ENCODE data around the gene WNT2.
A peak's percentile ranks its signal among the peaks of the same experiment; 100 is the strongest.

Gene WNT2

GRCh38 chr7:117322741-117323304 lies at the start of gene WNT2:
Gene WNT2, minus strand, starts transcription at chr7:117323058. Its CDS starts 69 bp downstream, at chr7:117322989.
- H3K27me3 ChIP-seq (ENCODE audit: low read depth) = peaks cover 65% of the 10 kb centered on the region

DNA sequence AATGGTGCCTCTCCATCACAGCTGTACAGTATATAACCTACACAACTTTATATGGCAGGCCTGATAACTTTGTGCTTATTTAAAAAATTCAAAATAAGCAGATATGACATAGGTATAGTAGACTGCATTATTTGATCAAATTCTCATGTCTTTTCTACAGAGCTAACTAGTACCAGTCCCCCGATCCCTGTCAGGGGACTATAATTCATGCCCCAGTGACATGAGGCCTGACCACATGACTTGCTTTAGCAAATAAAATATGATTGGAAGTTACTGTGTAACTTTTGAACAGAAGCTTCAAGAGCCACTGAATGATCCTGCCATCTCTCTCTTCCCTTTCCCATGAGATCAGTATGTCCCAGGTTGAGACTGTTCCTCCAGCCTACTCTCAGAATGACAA lies 49.2 kb upstream of the WNT2 start:
- no peak for DNase-seq (ENCODE audit: low spot score in 2 of 2)
- Histone ChIP-seq H3K4me1 (no peaks in the 10 kb centered on the region), H3K4me3 (no peak overlapping the region), H3K36me3 (replicated peaks) (no peaks in the 10 kb centered on the region), H3K9me3 (no peaks in the 10 kb centered on the region), H3K27me3 (ENCODE audit: low read depth) (no peaks in the 10 kb centered on the region; the same call in 1 of the 2 replicates)
- in situ Hi-C loops (cut with MboI; ENCODE audit: low sequenced_read_pairs) = no loop called here

More at GRCh38 chr7:117322741-117323304, at the start of gene WNT2:
- Histone ChIP-seq H3K9me3 (no peaks in the 10 kb centered on the region), H3K4me1 (no peaks in the 10 kb centered on the region), H3K36me3 (replicated peaks) (no peaks in the 10 kb centered on the region), H3K4me3 (no peak within 1 kb of the TSS)
- no peak for DNase-seq (ENCODE audit: low spot score in 2 of 2)
- in situ Hi-C loops (cut with MboI; ENCODE audit: low sequenced_read_pairs) = no loop called here

DNA sequence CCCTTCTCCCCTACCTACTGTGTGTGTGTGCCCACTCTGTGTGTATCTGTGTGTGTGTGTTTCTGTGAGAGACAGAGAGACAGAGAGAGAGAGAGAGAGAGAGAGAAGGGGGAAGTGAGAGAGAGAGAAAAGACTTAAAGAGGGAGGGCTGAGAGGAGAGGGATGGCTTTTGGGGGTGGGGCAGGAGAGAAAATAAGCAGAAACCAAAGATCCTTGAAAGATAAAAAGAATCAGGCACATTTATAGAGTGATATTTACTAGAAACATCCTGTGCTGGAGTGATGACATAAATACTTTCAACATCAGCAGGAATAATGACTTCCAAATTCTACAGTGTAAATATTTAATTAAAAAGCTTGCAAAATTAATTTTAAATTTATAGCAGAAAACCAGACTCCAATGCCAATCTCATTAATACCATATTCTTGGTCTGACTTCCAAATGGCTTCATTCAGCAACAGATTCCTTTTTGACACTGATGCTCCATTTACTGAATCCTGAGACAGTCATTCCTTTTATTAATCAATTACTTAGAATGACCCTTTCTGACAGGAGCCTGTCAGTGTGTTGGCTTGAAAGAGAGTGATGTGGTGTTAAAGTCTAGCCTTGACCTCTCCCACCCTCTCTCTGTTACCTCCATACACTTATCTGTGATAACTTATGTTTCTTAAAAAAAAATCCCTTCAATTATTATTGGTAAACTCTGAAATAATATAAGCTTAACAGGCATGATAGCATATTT lies 41.7 kb upstream of the WNT2 start:
- in situ Hi-C loops (cut with MboI; ENCODE audit: low sequenced_read_pairs) = no loop called here
- H3K27me3 ChIP-seq (ENCODE audit: low read depth) = no peaks in the 10 kb centered on the region; the same call in 1 of the 2 replicates
- no peaks in the 10 kb centered on the region for H3K36me3 ChIP-seq (replicated peaks)

DNA sequence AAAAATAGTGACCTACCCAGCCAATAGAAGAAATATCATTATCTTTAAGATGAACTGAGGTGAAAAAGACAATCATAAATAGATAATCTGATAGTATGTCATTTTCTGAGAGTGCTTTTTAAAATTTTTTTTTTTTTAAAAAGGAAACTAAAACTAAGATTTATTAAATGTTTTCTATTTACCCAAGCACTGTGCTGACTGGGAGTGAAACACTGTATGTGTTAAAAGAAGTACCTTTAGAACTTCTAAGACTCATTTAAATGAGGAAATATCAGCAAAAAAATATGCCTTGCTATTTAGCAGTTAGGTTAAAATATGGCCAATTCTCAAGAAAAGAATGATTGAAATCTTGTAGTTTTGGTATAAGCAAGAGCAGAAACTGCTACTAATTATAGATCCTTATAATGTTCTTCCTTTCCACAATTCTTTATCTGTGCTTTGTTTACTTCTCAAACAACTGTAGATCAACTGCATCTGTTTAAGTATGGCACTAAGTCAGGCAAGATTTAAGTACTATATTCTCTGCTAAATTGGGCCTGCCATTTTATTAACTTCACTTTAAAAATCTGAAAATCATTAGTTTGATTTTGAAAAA lies 39.5 kb upstream of the WNT2 start:
- no peaks in the 10 kb centered on the region for H3K9me3 ChIP-seq
- DNase-seq (ENCODE audit: low spot score in 2 of 2) = no peak
- no peaks in the 10 kb centered on the region; the same call in none of the 2 replicates for H3K27me3 ChIP-seq (ENCODE audit: low read depth)
- H3K4me3 ChIP-seq = no peak overlapping the region
- in situ Hi-C loops (cut with MboI; ENCODE audit: low sequenced_read_pairs) = no loop called here
- H3K4me1 ChIP-seq = no peaks in the 10 kb centered on the region
- no peaks in the 10 kb centered on the region for H3K36me3 ChIP-seq (replicated peaks)

More for the DNA sequence above, 41.7 kb upstream of the WNT2 start:
- H3K4me1 ChIP-seq = no peaks in the 10 kb centered on the region
- H3K4me3 ChIP-seq = no peak overlapping the region
- no peaks in the 10 kb centered on the region for H3K9me3 ChIP-seq
- DNase-seq (ENCODE audit: low spot score in 2 of 2) = no peak

GRCh38 chr7:117350027-117350426 lies 27.2 kb upstream of the WNT2 start:
- in situ Hi-C loops (cut with MboI; ENCODE audit: low sequenced_read_pairs) = no loop called here
- Histone ChIP-seq H3K27me3 (ENCODE audit: low read depth) (peaks cover 2% of the 10 kb centered on the region; the same call in 1 of the 2 replicates), H3K4me3 (no peak overlapping the region), H3K9me3 (no peaks in the 10 kb centered on the region), H3K36me3 (replicated peaks) (no peaks in the 10 kb centered on the region), H3K4me1 (peaks cover 4% of the 10 kb centered on the region; the same call in 1 of the 2 replicates)
- no peak for DNase-seq (ENCODE audit: low spot score in 2 of 2)

DNA sequence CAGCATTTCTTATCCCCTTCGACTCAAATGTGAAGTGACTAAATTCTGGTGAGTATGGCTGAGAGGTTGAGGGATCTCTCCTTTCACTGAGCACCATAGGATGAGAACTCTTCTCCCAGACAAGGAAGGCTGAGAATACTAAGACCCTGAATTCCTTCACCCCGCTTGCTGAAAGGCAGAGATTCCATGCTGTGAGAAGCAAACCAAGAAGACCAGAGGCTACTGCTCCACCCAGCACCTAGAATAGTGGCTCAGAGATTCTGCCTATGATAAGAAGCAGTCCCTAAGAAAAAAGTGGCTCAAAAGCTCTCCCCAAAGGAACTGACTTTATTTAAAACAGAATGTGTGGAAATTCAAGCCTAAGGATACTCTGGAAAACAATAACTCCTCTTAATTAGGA lies 26.7 kb upstream of the WNT2 start:
- no peaks in the 10 kb centered on the region for H3K36me3 ChIP-seq (replicated peaks)
- in situ Hi-C loops (cut with MboI; ENCODE audit: low sequenced_read_pairs) = no loop called here
- peaks cover 3% of the 10 kb centered on the region for H3K27me3 ChIP-seq (ENCODE audit: low read depth)
- no peaks in the 10 kb centered on the region for H3K9me3 ChIP-seq
- no peak overlapping the region for H3K4me3 ChIP-seq
- no peak for DNase-seq (ENCODE audit: low spot score in 2 of 2)
- H3K4me1 ChIP-seq = peaks cover 4% of the 10 kb centered on the region; the same call in 1 of the 2 replicates

DNA sequence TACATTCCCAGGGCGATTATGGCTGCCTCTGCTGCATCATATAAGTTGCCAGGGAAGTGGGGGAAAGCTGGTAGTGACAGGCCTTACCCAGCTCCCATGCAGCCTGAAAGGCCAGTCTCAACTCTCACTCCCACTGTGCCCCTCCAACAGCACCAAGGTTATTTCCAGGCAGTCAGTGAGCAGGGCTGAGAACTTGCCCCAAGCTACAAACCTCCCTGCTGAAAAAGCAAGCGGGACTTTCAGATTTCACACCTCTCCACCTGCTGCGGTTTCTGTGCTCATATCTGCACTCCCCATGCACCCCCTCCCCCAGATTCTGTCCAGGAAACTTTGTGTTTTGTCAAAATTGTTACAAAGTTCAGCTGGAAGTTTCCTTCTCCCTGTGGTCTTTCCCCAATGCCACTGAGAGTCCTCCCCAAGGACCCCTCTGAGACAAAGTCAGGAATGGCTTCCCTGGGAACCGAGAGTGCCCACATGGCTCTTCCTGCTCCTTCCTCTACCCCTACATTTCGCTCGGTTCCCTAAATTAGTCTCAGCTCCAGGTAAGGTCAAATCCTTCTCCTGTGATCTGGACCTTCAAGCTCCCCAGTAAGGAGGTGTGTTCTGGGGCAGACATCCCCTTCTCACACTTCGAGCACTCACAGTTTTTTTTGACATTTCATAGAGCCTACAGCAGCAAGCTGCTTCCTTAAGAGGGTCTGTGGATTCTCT lies 25.3 kb upstream of the WNT2 start:
- no peaks in the 10 kb centered on the region for H3K9me3 ChIP-seq
- no peak overlapping the region for H3K4me3 ChIP-seq
- DNase-seq (ENCODE audit: low spot score in 2 of 2) = no peak
- H3K36me3 ChIP-seq (replicated peaks) = no peaks in the 10 kb centered on the region
- in situ Hi-C loops (cut with MboI; ENCODE audit: low sequenced_read_pairs) = no loop called here
- peaks cover 4% of the 10 kb centered on the region; the same call in 1 of the 2 replicates for H3K4me1 ChIP-seq
- peaks cover 4% of the 10 kb centered on the region for H3K27me3 ChIP-seq (ENCODE audit: low read depth)

- in situ Hi-C loops (cut with MboI; ENCODE audit: low sequenced_read_pairs) = no loop called here
- Histone ChIP-seq H3K27me3 (ENCODE audit: low read depth) (peaks cover 4% of the 10 kb centered on the region), H3K4me1 (peaks cover 4% of the 10 kb centered on the region; the same call in 1 of the 2 replicates), H3K9me3 (no peaks in the 10 kb centered on the region), H3K4me3 (no peak overlapping the region), H3K36me3 (replicated peaks) (no peaks in the 10 kb centered on the region)
- DNase-seq (ENCODE audit: low spot score in 2 of 2) = no peak
These were observed 24.6 kb upstream of the WNT2 start for GRCh38 chr7:117347480-117347879.

DNA sequence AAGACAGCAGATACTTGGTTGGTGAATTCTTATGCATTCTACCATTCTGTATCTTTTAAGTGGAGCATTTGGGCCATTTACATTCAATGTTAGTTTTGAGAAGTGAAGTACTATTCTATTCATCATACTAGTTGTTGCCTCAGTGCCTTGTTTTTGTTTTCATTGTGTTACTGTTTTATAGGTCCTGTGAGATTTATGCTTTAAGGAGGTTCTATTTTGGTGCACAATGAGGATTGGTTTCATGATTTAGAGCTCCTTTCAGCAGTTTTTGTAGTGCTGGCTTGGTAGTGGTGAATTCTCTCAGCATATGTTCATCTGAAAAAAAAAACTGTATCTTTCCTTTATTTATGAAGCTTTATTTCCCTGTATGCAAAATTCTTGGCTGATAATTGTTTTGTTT lies 23.3 kb upstream of the WNT2 start:
- no peaks in the 10 kb centered on the region for H3K36me3 ChIP-seq (replicated peaks)
- in situ Hi-C loops (cut with MboI; ENCODE audit: low sequenced_read_pairs) = no loop called here
- peaks cover 4% of the 10 kb centered on the region; the same call in 1 of the 2 replicates for H3K4me1 ChIP-seq
- H3K27me3 ChIP-seq (ENCODE audit: low read depth) = peaks cover 4% of the 10 kb centered on the region
- no peaks in the 10 kb centered on the region for H3K9me3 ChIP-seq
- no peak overlapping the region for H3K4me3 ChIP-seq
- peak in 1 of 2 experiments; percentile 13 for DNase-seq (ENCODE audit: low spot score in 2 of 2)

GRCh38 chr7:117338020-117338419 lies 15.2 kb upstream of the WNT2 start:
- H3K36me3 ChIP-seq (replicated peaks) = no peaks in the 10 kb centered on the region
- in situ Hi-C loops (cut with MboI; ENCODE audit: low sequenced_read_pairs) = no loop called here
- H3K9me3 ChIP-seq = no peaks in the 10 kb centered on the region
- H3K4me1 ChIP-seq = no peaks in the 10 kb centered on the region
- H3K4me3 ChIP-seq = no peak overlapping the region
- peaks cover 3% of the 10 kb centered on the region; the same call in 1 of the 2 replicates for H3K27me3 ChIP-seq (ENCODE audit: low read depth)
- DNase-seq (ENCODE audit: low spot score in 2 of 2) = no peak

GRCh38 chr7:117333168-117333567 lies 10.3 kb upstream of the WNT2 start:
- DNase-seq (ENCODE audit: low spot score in 2 of 2) = no peak
- Histone ChIP-seq H3K27me3 (ENCODE audit: low read depth) (peaks cover 3% of the 10 kb centered on the region; the same call in 1 of the 2 replicates), H3K4me1 (no peaks in the 10 kb centered on the region), H3K36me3 (replicated peaks) (no peaks in the 10 kb centered on the region), H3K9me3 (no peaks in the 10 kb centered on the region), H3K4me3 (no peak overlapping the region)
- in situ Hi-C loops (cut with MboI; ENCODE audit: low sequenced_read_pairs) = no loop called here

DNA sequence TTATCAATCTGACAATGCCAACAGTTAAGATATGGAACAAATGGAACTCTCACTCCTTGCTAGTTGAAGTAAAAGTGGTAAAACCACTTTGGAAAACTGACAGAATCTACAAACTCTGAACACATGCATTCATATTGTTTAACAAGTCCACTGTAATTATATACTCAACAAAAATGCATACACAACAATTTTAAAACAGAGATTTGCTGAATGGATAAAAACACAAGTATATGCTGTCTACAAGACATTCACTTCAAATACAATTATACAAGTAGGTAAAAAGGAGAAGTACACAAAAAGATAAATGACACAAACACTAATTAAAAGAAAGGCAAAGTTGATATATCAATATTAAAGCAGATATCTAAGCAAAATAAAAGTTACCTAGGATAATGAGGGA lies 9.2 kb upstream of the WNT2 start:
- in situ Hi-C loops (cut with MboI; ENCODE audit: low sequenced_read_pairs) = no loop called here
- no peaks in the 10 kb centered on the region for H3K4me1 ChIP-seq
- H3K27me3 ChIP-seq (ENCODE audit: low read depth) = peaks cover 3% of the 10 kb centered on the region; the same call in 1 of the 2 replicates
- no peaks in the 10 kb centered on the region for H3K9me3 ChIP-seq
- H3K36me3 ChIP-seq (replicated peaks) = no peaks in the 10 kb centered on the region
- DNase-seq (ENCODE audit: low spot score in 2 of 2) = no peak
- H3K4me3 ChIP-seq = no peak overlapping the region

DNA sequence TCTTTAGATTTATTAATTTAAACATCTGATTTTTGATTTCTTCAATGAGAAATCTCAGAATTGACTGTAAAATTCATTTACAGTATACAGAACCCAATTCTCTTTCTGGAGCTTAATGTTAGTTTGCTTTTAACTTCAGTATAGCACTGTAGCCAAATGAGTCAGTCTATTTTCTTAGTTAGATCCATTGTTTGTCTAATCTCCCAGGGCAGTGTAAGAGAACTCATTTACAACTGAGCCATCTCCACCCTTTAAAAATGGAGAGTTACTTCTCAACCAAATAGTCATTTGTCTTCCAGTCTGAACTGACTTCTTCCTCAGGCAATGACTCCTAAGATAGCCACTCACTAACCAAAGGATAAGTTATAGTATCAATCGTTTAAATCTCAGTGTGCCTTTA lies 3.0 kb upstream of the WNT2 start:
- in situ Hi-C loops (cut with MboI; ENCODE audit: low sequenced_read_pairs) = no loop called here
- H3K4me3 ChIP-seq = no peak overlapping the region
- H3K36me3 ChIP-seq (replicated peaks) = no peaks in the 10 kb centered on the region
- DNase-seq (ENCODE audit: low spot score in 2 of 2) = no peak
- H3K27me3 ChIP-seq (ENCODE audit: low read depth) = peaks cover 47% of the 10 kb centered on the region
- H3K9me3 ChIP-seq = no peaks in the 10 kb centered on the region
- no peaks in the 10 kb centered on the region for H3K4me1 ChIP-seq

Data from HAP-1 (cell line).